ENCODE results near the gene NRDC. TPM values are rescaled to one million over a fixed set of nuclear protein-coding genes. Genes with fewer than 3 reads are reported as not detected.
"Not testable (repeated sequence)": the region's sequence is repeated elsewhere in the genome, so short reads cannot be mapped to it uniquely, and the experiment has no call there.

NRDC gene
- total RNA-seq, 1 donor from 2014 or later, result 94.3 TPM

GRCh38 chr1:51902456-51902855 is 23.9 kb upstream of the NRDC start:
- no peaks in the 10 kb centered on the region for H3K9me3 ChIP-seq
- no peak for TF ChIP-seq POLR2AphosphoS5 (IDR thresholded peaks at IDR 0.05; ENCODE audit: insufficient read depth in 1 of 2, low read depth in 1 of 2)
- TF ChIP-seq CTCF (IDR thresholded peaks at IDR 0.05), result no peak
- no peak for TF ChIP-seq POLR2A (IDR thresholded peaks at IDR 0.05)
- DNase-seq (ENCODE audit: extremely low spot score in 2 of 2), result no peak
- intact Hi-C loops (cut with DNase I), result no loop called here
- H3K27ac ChIP-seq, result no peak overlapping the region
- H3K4me1 ChIP-seq, result no peaks in the 10 kb centered on the region
- H3K36me3 ChIP-seq, result no peaks in the 10 kb centered on the region
- no peak overlapping the region for H3K4me3 ChIP-seq
- H3K27me3 ChIP-seq, result no peaks in the 10 kb centered on the region

GRCh38 chr1:51901151-51901550 is 22.6 kb upstream of the NRDC start:
- intact Hi-C loops (cut with DNase I), result no loop called here
- DNase-seq (ENCODE audit: extremely low spot score in 2 of 2), result no peak
- no peak overlapping the region for H3K27ac ChIP-seq
- no peaks in the 10 kb centered on the region for H3K4me1 ChIP-seq
- H3K36me3 ChIP-seq, result no peaks in the 10 kb centered on the region
- no peaks in the 10 kb centered on the region for H3K27me3 ChIP-seq
- H3K9me3 ChIP-seq, result no peaks in the 10 kb centered on the region
- no peak overlapping the region for H3K4me3 ChIP-seq
- no peak for TF ChIP-seq POLR2AphosphoS5 (IDR thresholded peaks at IDR 0.05; ENCODE audit: insufficient read depth in 1 of 2, low read depth in 1 of 2)
- no peak for TF ChIP-seq POLR2A (IDR thresholded peaks at IDR 0.05)
- no peak for TF ChIP-seq CTCF (IDR thresholded peaks at IDR 0.05)

- intact Hi-C loops (cut with DNase I), result no loop called here
- no peak overlapping the region for H3K27ac ChIP-seq
- TF ChIP-seq POLR2AphosphoS5 (IDR thresholded peaks at IDR 0.05; ENCODE audit: insufficient read depth in 1 of 2, low read depth in 1 of 2) (no peak), POLR2A (IDR thresholded peaks at IDR 0.05) (no peak), CTCF (IDR thresholded peaks at IDR 0.05) (no peak)
- H3K36me3 ChIP-seq, result no peaks in the 10 kb centered on the region
- no peak for DNase-seq (ENCODE audit: extremely low spot score in 2 of 2)
- H3K27me3 ChIP-seq, result no peaks in the 10 kb centered on the region
- no peaks in the 10 kb centered on the region for H3K4me1 ChIP-seq
- no peak overlapping the region for H3K4me3 ChIP-seq
- H3K9me3 ChIP-seq, result no peaks in the 10 kb centered on the region
Observed at GRCh38 chr1:51899022-51899421, 20.5 kb upstream of the NRDC start.

- Histone ChIP-seq H3K4me1 (no peaks in the 10 kb centered on the region), H3K36me3 (no peaks in the 10 kb centered on the region), H3K27ac (no peak overlapping the region), H3K27me3 (no peaks in the 10 kb centered on the region), H3K9me3 (no peaks in the 10 kb centered on the region), H3K4me3 (no peak overlapping the region)
- TF ChIP-seq CTCF (IDR thresholded peaks at IDR 0.05), result no peak
- no peak for TF ChIP-seq POLR2AphosphoS5 (IDR thresholded peaks at IDR 0.05; ENCODE audit: insufficient read depth in 1 of 2, low read depth in 1 of 2)
- no peak for TF ChIP-seq POLR2A (IDR thresholded peaks at IDR 0.05)
- DNase-seq (ENCODE audit: extremely low spot score in 2 of 2), result no peak
- intact Hi-C loops (cut with DNase I), result no loop called here
Observed at GRCh38 chr1:51898090-51898734, 19.7 kb upstream of the NRDC start.

GRCh38 chr1:51897699-51898031 is 19.1 kb upstream of the NRDC start:
- Histone ChIP-seq H3K27ac (no peak overlapping the region), H3K36me3 (no peaks in the 10 kb centered on the region), H3K4me3 (no peak overlapping the region), H3K27me3 (no peaks in the 10 kb centered on the region), H3K4me1 (no peaks in the 10 kb centered on the region), H3K9me3 (no peaks in the 10 kb centered on the region)
- TF ChIP-seq POLR2A (IDR thresholded peaks at IDR 0.05) (no peak), POLR2AphosphoS5 (IDR thresholded peaks at IDR 0.05; ENCODE audit: insufficient read depth in 1 of 2, low read depth in 1 of 2) (no peak), CTCF (IDR thresholded peaks at IDR 0.05) (no peak)
- no peak for DNase-seq (ENCODE audit: extremely low spot score in 2 of 2)
- intact Hi-C loops (cut with DNase I), result no loop called here

DNA sequence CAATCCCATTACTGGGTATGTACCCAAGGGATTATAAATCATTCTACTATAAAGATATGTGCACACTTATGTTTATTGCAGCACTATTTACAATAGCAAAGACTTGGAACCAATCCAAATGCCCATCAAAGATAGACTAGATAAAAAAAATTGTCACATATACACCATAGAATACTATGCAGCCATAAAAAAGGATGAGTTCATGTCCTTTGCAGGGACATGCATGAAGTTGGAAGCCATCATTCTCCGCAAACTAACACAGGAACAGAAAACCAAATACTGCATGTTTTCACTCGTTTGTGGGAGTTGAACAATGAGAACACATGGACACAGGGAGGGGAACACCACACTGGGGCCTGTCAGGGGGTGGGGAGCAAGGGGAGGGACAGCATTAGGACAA is 16.2 kb upstream of the NRDC start:
- H3K27me3 ChIP-seq; intact Hi-C loops (cut with DNase I); H3K27ac ChIP-seq; H3K36me3 ChIP-seq; H3K9me3 ChIP-seq; H3K4me3 ChIP-seq; H3K4me1 ChIP-seq; DNase-seq (ENCODE audit: extremely low spot score in 2 of 2): not testable (repeated sequence)

Data from vagina (tissue), 2 donors.